Superior temporal gyrus (tissue), 1 donor: ENCODE measurements around the gene INTS2.
"Not testable (repeated sequence)": the region's sequence is repeated elsewhere in the genome, so short reads cannot be mapped to it uniquely, and the experiment has no call there.

ENCODE experiments used
- DNase-seq: peaks from one replicate; pipeline ENCODE4 v3.0.0-alpha.2; 2016; ENCODE audit errors: extremely low spot score

Gene INTS2

DNA sequence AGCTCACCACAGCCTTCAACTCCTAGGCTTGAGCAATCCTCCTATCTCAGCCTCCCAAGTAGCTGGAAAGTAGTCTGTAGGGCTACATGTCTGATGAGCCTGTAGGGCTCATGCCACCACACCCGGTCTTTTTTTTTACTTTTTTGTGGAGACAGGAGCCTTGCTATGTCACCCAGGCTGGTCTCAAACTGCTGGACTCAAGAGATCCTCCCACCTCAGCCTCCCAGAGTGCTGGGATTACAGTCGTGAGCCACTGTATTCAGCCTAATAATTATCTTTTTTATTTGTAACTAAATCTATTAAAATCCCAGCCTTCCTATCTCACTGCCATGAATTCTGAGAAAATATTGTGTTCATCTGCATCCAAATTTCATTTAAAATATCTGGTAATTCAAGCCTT lies 79.5 kb downstream of the INTS2 start:
- no peak for DNase-seq

DNA sequence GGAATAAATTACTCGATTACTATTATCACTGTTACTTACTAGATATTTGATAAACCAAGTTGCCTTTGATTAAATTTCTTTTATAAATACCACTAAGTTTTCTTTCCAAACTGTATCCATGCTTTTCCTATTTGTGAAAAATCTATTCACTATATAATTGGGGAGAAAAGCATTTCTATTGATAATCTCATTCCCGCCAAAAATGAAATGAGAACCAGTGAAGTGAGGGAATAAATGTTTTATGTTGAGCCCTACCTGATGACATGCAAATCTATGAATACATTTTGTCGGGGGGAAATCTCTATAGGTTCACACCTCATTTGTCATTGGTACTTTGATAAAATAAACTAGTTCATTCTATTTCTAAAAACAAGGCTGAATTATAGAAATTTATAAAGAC lies 80.1 kb downstream of the INTS2 start:
- DNase-seq: no peak

DNA sequence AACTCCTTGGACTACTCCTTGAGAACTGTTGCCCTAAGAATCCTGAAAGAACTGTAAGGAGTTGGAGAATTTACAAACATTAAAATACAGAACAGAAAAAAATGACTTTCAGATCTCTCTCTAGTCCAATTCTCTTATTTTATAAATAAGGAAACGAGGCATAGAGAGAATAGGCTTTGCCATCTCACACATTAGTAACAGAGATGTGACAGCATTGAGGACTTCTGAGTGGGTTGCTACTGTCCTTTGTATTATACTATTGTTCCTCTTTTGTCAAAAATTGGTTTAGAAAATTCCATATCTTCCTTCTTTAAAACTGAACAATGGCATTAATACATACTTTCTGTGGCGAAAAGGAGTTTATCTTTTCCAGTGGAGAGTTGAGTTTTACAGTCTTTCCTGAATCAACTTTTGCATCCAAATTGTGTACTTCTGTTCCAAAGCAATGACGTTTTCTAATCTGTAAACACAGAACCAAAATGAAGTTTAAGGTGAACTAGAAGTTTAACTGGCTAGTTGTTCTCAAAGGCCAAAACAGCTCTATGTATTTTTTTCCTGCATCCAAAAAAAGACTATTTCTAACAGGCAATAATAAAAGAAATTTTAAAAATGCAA lies 80.9 kb downstream of the INTS2 start:
- no peak for DNase-seq

DNA sequence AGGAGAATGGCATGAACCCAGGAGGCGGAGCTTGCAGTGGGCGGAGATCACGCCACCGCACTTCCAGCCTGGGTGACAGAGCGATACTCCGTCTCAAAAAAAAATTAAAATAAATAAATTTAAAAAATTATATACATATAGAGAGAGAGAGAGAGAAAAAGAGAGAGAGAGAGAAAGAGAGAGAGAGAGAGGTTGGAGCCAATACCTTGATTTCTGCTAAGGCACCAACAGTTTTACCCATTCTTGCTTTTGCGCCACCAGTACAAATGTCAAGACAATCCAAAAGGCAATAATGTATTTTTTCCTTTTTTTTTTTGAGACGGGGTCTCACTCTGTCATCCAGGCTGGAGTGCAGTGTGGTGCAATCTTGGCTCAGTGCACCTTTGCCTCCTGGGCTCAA lies 81.7 kb downstream of the INTS2 start:
- no peak for DNase-seq

DNA sequence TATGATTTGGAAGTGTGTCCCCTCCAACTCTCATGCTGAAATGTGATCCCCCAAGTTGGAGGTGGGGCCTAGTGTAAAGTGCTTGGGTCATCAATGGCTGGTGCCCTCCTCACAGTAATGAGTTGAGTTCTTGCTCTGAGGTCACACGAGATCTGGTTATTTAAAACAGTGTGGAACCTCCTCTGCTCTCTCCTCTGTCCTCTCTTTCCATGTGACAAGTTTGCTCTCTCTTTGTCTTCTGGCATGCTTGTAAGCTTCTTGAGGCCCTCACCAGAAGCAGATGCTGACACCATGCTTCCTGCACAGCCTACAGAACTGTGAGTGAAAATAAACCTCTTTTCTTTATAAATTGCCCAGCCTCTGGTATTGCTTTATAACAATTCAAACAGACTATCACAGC lies 84.3 kb downstream of the INTS2 start:
- no peak for DNase-seq

DNA sequence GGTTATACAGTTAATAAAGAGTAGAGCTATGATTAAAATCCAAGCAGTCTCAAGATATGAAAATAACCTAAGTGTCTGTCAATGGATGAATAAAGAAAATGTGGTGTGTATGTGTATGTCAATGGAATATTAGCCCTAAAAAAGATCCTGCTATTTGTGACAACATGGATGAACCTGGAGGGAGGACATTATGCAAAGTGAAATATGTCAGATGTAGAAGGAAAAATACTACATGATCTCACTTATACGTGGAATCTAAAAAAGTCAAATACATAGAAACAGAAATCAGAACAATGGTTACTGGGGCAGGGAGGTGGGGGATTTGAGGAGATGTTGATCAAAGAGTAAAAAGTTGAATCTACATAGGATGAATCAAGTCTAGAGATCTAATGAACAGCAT lies 84.9 kb downstream of the INTS2 start:
- no peak for DNase-seq

DNA sequence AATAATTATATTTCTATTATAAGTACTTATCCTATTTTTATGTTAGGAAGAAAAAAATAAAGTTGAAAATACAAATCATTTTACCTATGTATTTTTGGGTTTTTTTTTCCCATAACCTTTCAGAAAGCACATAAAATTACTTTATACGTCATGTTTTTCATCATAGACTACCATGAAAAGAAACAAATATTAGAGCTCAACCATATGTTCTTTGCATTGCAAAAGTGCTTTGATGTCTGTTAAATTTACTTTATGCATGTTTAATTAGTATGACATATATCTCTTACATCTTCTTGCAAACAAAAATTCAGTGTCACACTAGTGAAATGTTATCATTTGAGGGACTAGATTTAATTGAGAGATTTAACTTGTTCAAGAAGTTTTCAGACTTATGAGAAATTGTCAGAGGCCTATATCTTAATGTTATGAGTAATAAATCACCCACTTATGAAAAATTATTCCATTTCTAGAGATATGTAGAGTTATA lies 88.4 kb downstream of the INTS2 start:
- DNase-seq: no peak

DNA sequence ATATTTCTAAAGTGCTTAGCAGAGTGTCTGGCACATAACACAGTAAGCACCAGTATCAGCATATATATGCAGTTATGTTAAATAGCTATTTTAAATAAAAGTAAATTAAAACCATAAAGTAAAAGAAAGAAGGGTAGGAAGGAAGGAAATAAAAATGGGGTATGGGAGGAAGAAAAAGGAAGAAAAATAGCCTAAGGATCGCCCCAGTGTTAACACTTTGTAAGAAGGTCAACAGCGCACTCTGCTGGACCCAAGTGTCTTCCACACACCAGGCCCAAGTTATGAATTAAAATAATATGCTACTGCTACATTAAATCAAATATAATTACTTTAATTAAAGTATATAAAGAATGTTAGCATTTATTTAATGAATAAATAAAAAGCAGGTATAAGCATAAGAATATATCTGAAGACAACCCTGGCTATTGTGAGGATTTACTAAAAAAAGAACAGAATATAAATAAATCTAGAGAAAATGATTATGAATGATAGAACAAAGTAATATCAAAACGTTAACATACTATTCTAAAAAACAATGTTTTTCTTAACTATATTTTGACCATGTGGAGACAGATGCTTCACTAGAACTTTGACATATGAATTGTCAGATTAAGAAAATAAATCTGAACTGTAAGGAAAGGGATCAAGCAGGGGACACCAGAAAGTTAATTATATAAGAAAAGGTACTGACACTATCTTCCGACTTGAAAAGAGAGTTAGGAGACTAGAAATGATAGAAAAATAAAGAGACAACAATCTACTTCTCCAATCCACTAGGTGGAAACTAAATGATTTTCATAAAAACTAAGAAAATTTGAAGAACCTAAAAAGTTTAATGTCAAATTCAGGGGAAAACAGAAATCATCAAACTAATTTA lies 90.4 kb downstream of the INTS2 start:
- peak; percentile 35 for DNase-seq

DNA sequence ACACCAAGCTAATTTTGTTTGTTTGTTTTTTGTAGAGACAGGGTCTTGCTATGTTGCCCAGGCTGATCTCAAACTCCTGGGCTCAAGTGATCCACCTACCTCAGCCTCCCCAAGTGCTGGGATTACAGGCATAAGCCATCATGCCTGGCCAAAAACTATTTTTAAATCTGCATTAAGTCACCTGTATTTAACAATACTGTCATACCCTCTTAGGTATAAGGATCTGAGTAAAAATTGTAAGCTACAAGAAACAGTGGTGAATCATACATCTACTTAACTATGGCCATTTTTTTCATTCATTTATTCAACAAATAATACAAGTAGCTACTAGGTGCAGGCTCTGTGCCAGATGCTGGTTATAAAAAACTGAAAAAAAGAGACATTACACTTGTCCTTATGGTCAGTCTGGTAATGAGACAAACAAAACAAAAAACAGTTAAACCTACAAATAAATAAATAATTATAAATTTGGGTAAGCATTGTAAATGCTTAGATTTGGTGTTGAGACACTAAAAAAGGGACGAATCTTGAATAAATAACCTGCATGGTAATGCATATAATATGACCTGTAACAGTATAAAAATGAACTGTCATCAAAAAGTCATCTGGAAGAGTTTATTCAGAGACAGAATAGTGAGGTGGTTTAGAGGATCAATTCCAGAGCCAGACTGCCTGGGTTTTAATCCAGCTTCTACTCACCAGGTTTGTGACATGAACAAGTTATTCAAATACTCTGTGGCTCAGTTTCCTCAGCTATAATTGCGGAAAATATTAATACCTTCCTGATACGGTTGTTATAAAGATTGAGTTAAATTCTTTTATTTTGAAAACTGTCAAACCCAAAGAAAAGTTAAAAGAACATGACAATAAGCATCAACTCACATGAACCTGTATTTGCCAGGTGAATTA lies 91.3 kb downstream of the INTS2 start:
- DNase-seq: no peak

DNA sequence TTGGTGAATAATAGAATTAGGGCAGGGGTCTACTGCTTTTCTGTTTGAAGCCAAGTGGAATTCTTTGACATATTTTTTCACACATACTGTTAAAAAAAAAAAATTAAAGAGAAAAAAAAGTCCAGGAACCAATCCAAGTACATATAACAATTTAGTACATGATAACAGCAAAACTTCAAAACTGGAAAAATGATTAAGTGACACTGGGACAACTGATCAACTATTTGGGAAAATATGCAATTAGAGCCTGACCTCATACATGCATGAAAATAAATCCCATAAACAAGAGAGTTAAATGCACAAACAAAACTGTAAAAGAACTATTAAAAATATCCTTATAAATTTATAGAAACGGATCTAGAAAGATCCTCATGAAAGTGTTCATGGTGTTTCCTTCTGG lies 92.2 kb downstream of the INTS2 start:
- no peak for DNase-seq

DNA sequence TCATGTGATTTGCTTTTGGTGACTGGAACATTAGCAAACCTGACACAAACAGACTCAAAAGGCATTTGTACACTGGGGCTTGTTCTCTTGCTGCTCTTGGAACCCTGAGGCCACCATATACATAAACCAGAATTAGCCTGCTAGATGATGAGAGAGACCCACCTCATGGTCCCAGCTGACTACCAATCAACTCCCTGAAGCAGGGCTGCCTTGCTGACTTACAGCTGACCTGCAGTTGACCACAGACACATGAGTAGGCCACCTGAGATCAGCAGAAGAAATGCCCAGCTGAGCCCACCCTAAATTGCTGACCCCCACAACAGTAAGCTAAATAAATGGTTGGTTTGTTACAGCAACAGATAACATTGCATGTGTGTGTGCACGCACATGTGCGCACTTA lies 93.2 kb downstream of the INTS2 start:
- no peak for DNase-seq

DNA sequence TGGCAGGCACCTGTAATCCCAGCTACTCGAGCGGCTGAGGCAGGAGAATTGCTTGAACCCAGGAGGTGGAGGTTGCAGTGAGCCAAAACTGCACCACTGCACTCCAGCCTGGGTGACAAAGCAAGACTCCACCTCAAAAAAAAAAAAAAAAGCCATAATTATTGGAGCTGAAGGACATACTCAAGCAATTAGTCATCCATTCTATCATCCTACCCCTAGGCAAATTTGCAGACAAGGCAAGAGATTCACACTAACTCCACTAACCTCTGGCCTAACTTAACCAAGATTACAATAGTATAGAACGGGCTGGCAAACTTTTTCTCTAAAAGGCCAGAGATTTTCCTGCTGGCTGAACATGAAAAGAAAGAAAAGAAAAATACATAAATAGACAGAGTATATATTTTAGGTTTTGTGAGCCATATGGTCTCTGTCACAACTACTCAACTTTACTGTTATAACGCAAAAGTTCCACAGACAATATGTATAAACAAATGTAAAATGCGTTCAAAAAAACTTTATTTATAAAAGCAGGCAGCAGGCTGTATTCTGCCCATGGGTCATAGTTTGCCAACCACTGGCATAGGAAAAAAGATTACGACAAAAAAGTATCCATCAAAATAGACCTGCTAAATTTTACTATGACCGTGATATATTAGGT lies 94.1 kb downstream of the INTS2 start:
- DNase-seq: no peak

DNA sequence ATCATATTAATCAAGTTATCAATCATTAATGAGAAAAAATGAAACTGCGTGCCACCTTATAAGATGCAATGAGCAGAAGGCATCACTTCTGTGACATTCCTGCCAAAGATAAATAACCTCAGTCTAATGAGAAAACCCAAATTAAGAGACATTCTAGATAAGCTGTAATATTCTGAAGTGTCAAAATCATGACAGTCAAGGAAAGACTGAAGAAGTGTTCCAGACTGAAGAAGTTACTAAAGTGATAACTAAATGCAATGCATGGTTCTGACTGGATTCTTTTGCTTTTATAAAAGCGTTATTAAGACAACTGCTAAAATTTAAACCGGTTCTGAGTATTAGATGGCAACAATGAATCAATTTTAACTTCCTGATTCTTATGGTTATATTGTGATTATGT lies 95.3 kb downstream of the INTS2 start:
- DNase-seq: no peak

DNA sequence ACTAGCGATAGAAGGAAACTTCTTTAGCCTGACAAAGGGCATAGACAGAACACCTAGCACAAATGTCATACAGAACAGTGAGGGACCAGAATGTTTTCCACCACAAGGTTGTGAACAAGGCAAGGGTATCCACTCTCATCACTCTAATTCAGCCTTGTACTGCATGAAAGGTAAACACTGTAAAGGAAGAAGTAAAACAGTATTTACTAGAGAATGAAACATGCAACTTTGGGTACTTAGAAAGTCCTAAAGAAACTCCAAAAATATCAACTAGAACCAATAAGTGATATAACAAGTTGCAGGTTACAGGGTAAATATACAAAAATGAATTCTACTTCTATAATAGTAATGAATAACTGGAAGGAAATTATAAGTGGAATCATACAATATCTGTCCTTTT lies 96.7 kb downstream of the INTS2 start:
- no peak for DNase-seq

DNA sequence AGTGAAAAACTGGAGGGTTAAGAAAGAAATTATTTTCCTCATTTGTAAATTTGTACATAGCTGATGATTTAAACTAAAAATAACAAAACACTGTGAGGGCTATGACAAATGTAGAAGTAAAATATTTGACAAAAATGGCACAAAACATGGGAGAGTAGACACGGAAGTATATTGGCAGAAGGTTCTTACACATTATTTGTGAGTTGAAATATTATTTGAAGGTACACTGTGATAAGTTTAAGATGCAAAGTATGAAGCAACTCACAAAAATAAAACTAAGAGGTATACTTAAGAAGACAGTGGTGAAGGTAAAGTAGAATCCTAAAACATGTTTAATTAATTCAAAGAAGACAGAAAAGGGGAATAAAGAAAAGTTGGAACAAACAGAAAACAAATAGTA lies 99.1 kb downstream of the INTS2 start:
- no peak for DNase-seq

DNA sequence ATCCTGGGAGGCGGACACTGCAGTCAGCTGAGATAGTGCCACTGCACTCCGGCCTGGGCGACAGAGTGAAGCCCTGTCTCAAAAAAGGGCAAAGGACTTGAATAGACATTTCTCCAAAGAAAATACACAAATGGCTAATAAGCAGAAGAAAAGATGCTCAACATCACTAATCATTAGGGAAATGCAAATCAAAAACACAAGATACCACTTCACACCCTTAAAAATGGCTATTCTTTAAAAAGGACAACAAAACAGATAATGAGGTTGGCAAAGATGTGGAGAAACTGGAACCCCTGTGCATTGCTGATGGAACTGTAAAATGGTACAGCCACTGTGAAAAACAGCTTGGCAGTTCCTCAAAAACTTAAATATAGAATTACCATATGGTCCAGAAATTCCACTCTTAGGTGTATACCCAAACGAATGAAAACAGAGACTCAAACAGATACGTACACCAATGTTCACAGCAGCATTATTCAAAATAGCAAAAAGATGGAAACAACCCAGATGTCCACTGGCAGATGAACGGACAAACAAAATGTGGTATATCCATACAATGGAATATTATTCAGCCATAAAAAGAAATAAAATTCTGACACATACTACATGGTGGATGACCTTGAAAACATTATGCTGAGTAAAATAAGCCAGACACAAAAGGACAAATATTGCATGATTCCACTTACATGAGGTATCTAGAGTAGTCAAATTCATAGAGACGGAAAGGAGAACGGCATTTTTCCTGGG lies 100.0 kb downstream of the INTS2 start:
- no peak for DNase-seq

DNA sequence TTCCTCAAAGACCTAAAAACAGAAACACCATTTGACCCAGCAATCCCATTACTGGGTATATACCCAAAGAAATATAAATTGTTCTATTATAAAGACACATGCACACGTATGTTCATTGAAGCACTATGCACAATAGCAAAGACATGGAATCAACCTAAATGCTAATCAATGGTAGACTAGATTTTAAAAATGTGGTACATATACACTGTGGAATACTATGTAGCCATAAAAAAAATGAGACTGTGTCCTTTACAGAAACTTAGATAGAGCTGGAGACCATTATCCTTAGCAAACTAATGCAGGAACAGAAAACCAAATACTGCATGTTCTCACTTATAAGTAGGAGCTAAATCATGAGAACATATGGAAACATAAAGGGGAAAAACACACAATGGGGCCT lies 100.9 kb downstream of the INTS2 start:
- not testable (repeated sequence) for DNase-seq

DNA sequence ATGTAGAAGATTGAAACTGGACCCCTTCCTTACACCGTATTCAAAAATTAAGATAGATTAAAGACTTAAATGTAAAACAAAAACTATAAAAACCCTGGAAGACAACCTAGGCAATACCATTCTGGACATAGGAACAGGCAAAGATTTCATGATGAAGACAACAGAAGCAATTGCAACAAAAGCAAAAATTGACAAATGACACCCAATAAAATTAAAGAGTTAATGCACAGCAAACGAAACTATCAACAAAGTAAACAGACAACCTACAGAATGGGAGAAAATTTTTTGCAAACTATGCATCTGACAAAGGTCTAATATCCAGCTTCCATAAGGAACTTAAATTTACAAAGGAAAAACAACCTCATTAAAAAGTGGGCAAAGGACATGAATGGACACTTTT lies 101.6 kb downstream of the INTS2 start:
- DNase-seq: not testable (repeated sequence)

DNA sequence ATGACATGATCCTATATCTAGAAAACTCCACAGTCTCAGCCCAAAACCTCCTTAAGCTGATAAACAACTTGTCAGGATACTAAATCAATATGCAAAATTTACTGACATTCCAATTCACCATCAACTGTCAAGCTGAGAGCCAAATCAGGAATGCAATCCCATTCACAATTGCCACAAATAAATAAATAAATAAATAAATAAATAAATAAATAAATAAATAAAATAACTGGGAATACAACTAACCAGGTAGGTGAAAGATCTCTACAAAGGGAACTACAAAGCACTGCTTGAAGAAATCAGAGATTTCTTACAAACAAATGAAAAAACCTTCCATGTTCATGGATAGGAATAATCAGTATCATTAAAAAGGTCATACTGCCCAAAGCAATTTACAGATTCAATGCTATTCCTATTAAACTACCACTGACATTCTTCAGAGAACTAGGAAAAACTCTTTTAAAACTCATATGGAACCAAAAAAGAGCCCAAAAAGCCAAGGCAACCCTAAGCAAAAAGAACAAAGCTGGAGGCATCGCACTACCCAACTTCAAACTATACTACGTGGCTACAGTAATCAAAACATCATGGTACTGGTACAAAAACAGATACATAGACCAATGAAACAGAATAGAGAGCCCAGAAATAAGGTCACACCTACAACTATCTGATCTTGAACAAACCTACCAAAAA lies 102.2 kb downstream of the INTS2 start:
- DNase-seq: no peak
